ENCODE data around the gene ITIH6.
A peak's percentile ranks its signal among the peaks of the same experiment; 100 is the strongest.
"Not testable (repeated sequence)": the region's sequence is repeated elsewhere in the genome, so short reads cannot be mapped to it uniquely, and the experiment has no call there.

ITIH6 gene

GRCh38 chrX:54798137-54798536 is at the start of gene ITIH6:
Gene ITIH6, minus strand, starts transcription at chrX:54798255. Its CDS starts 45 bp downstream, at chrX:54798210.
- DNase-seq = no peak

DNA sequence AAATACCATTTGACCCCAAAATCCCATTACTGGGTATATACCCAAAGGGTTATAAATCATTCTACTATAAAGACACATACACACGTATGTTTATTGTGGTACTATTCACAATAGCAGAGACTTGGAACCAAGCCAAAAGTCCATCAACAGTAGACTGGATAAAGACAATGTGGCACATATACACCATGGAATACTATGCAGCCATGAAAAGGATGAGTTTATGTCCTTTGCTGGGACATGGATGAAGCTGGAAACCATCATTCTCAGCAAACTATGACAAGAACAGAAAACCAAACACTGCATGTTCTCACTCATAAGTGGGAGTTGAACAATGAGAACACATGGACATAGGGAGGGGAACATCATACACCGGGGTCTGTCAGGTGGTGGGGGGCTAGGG is 49.6 kb upstream of the ITIH6 start:
- not testable (repeated sequence) for DNase-seq

GRCh38 chrX:54843050-54843449 is 45.0 kb upstream of the ITIH6 start:
- no peak for DNase-seq

GRCh38 chrX:54842607-54843006 is 44.6 kb upstream of the ITIH6 start:
- DNase-seq = no peak

GRCh38 chrX:54841184-54841874 is 43.3 kb upstream of the ITIH6 start:
- not testable (repeated sequence) for DNase-seq

DNA sequence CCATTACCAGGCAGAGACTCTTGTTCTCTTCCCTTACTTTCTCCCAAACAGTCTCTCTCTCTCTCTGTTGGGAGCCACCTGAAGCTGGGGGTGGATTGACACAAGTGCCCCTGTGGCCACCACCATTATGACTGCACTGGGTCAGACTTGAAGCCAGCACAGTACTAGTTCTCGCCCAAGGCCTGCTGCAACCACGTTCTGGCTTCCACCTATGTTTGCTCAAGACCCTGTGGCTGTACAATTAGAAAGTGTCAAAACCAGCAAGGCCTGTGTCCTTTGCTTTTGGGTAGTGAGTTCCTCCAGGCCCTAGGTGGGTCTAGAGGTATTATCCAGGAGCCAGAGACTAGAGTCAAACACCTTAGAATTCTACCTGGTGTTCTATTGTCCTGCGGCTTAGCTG is 40.5 kb upstream of the ITIH6 start:
- no peak for DNase-seq

DNA sequence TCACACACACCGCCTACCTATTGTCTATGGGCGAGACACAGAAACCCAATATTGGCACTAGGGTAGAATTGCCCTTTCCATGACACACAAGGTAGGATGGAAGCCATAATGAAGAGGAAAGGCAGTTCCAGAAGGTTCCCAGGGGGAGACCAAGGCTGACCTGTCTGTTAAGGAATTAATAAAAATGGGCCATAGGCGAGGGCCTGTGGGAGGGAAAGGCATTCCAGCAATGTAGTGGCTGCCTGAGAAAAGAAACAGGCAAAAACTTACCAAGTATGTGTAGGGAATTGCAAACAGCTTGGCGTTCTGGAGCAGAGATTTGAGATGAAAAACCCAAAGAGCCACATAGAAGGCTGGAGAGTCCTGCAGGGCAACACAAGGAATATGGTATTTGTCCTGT is 28.5 kb upstream of the ITIH6 start:
- DNase-seq = no peak

DNA sequence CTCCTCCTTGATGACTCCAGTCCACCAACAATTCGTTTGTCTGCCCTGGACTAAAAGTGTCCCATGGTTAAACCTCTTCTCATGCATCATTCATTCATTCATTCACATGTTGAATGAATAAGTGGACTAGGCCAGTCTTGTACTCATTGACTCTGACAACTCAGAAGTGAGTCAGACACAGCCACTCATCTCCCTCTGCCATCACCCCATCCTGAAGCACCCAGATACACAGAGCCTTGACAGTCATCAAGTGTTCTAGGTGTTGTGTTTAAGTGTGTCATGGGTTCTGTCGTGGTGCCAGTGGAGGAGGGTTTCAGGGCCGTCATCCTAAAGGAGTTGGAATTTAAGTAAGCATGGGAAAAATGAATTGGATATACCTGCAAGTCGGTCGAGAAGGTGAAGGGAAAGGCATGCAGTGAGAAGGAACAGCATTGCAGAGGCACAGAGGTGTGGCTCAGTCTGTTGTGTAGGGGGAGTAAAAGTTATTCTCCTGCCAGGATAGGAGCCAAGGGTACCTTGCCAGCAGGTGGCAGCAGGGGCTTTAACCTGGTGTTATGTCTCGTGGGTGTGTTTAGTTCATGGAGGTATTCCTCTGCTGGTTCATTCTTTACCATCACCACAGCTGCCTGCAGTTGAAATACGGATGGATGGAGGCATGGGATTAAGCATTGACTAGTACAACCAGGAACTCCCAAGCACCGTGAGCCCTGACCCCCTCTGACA is 27.8 kb upstream of the ITIH6 start:
- DNase-seq = no peak

DNA sequence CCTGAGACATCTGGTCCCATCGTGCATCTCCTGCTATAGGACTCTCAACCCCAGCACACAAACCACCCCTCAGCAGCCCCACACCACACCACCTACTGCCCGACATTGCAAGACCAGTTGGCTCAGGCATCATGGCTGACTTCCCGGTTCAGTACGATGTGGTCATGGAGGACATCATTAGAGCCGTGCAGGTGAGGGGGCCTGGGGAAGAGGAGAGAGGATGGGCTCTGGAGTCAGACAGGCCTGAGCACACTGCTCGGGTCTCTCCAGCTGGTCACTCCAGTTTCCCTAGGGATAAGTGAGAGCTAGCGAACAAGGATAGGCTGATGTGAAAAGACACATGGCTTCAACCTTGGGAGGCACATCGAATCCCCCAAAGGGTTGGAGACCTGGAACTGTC is 26.7 kb upstream of the ITIH6 start:
- DNase-seq = no peak

DNA sequence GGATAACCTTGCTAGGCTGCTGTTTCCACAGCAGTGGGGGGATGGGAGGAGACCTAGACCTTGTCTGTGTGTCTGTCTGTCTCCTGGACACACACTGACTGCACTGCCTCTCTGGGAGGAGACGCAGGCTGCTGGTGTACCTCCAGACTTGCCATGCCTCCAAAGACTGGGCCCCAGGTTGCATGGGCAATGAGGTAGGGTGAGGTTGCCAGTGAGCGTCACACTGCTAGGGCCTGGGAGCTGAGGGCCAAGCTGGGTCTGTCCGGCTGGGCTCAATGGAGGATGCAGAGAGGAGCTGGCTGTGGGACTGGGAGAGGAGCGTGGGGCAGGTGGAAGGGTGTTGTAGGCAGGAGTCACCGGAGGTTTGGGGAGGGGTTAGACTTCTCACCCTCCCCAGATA is 26.1 kb upstream of the ITIH6 start:
- DNase-seq = no peak

GRCh38 chrX:54821310-54821709 is 23.3 kb upstream of the ITIH6 start:
- no peak for DNase-seq

GRCh38 chrX:54820737-54821136 is 22.7 kb upstream of the ITIH6 start:
- no peak for DNase-seq

DNA sequence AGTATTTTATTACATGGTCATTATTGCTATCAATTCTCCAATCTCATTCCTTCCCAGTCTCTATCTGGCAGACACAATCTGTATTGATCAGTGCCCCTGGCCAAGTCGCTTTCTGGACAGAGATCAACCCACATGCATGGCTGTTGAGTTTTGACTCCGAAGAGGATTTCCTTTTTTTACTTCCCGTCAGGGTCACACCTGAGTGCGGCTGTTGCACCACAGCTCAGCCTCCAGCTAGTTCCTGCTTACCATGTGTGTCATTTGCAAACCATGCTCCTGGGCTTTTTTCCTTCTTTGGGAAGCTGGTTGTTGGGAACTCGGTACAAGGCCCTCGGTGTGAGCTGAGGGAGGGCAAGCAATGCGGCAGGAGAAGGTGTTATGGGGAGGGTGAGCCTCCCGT is 21.1 kb upstream of the ITIH6 start:
- DNase-seq = no peak

- no peak for DNase-seq
Observed at GRCh38 chrX:54818221-54818620, 20.2 kb upstream of the ITIH6 start.

GRCh38 chrX:54817220-54817820 is 19.3 kb upstream of the ITIH6 start:
- DNase-seq = no peak

DNA sequence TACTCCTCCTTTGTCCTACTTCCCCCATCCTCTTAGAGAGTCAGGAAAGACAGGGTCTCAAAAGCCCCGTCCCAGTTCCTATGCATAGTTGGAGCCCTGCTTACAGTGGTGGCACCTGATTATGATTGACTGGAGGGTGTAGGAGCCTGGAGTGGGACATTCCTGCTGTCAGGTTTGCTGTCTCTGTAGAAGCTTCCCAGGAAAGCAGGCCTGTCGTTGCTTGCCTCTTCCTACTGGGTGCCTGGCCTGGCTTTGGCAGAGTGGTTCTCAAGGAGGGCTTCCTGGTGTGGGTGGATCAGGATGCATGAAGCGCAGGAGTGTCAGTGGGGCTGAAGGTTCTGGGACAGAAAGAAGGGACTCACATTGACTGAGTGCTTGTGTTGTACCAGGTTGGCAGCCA is 14.3 kb upstream of the ITIH6 start:
- no peak for DNase-seq

DNA sequence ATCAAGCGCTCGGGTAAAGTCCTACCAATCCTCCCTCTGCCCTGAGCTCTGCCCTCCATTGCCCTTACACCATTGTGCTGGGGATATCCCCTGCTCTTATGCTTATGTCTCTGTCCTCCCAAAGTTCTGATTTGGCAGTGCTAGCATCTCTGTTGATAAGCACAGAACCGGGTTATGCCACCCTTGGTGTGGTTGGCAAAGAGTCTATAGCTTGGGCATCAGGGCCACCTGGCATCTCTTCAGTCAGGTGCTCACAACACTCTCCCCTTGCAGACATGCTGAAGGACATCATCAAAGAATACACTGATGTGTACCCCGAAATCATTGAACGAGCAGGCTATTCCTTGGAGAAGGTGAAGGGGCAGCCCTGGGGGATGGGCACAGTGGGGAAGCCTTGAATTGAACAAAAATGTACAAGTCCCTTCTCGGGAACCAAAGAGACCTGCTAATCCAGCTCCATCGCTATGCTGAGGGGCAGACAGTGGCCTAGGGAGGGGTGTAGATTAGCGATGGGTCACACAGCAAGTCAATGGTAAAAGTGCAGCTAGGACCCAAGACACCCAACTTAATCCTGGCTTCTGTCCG is 13.3 kb upstream of the ITIH6 start:
- DNase-seq = no peak

- no peak for DNase-seq
Observed at GRCh38 chrX:54810532-54810931, 12.5 kb upstream of the ITIH6 start.

DNA sequence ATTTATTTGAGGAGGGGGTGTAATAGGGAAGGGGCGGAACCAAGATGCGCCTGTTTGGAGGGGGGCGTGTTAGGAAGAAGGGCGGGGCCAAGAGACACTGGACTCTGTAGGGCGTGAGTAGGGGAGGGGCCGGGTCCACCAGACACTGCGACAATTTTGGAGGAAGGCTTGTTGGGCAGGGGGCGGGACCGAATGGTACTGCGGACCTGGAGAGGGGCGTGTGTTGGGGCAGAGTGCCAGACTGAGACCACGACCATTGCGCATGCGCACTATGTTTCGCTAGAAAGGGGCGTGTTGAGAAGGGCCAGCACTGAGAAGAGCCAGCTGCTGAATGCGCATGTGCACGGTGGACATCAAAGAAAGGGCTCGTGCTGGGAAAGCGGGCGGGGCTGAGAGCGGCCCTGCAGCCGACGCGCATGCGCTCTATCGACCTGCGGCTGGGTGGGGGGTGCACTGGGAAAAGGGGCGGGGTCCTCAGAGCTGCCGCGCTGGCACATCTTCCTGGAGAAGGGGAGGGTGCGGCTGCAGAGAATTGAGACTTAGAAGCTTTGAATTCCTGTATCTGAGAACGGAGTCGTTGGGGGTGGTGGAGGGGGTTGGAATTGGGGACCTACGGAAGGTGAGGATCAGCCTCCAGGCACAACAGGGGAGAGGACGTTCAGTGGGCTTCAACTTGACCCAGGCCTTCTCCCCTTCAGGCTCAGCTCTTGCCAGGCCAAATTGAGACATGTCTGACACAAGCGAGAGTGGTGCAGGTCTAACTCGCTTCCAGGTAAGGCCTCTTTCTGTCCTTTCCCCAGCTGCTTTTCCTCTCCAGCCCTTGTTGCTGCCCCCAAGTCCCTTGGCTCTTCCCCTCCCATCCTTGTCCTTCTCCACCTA is 10.8 kb upstream of the ITIH6 start:
- DNase-seq = peak; percentile 68 to 77

- DNase-seq = peak in 1 of 2 experiments; percentile 3
Observed at GRCh38 chrX:54808109-54808604, 10.1 kb upstream of the ITIH6 start.

- no peak for DNase-seq
Observed at GRCh38 chrX:54807524-54808108, 9.6 kb upstream of the ITIH6 start, which contains the start of gene MAGED2. Gene MAGED2, plus strand, starts transcription at chrX:54807745. Its CDS starts 1,587 bp downstream, at chrX:54809332.

- no peak for DNase-seq
Observed at GRCh38 chrX:54799046-54799445, 991 bp upstream of the ITIH6 start.
